Upper lobe of left lung (tissue), 6 donors: ENCODE data around the gene TMEM131L. TPM values are rescaled to one million over a fixed set of nuclear protein-coding genes. Genes with fewer than 3 reads are reported as not detected.

ENCODE experiments used
- ATAC-seq, 2 donors: fragments of 200-7000 bp; cut with Tn5 transposase; one replicate each; pipeline ENCODE4 v1.9.1; 2022; ENCODE audit warnings: mild to moderate bottlenecking in 2 of 2, moderate library complexity in 2 of 2; ENCODE audit not compliant: low FRiP score in 2 of 2
- DNase-seq, 2 donors: peaks; one replicate each; pipeline ENCODE4 v3.0.0-alpha.2; 2019 to 2020
- H3K27ac ChIP-seq, 4 donors: fragments of 200-600 bp; sonication (generic); one replicate each; pipeline ENCODE4 v1.5.1; 2016 to 2019
- H3K27me3 ChIP-seq, 4 donors: fragments of 200-600 bp; sonication (generic); one replicate each; pipeline ENCODE4 v1.5.1; 2017 to 2019
- H3K36me3 ChIP-seq, 4 donors: fragments of 200-600 bp; sonication (generic); one replicate each; pipeline ENCODE4 v1.5.1; 2016 to 2019
- H3K4me1 ChIP-seq, 4 donors: fragments of 200-600 bp; sonication (generic); one replicate each; pipeline ENCODE4 v1.5.1; 2018 to 2019
- H3K4me3 ChIP-seq, 4 donors: fragments of 200-600 bp; sonication (generic); one replicate each; pipeline ENCODE4 v1.5.1; 2017 to 2019; ENCODE audit warnings: mild to moderate bottlenecking in 2 of 4, moderate library complexity in 1 of 4
- H3K9me3 ChIP-seq, 4 donors: fragments of 200-600 bp; sonication (generic); one replicate each; pipeline ENCODE4 v1.5.1; 2018 to 2019
- CTCF ChIP-seq, 6 experiments: fragments of 450-650 bp in 4 of 6; fragments of 200-600 bp in 2 of 6; sonication (generic) in 2 of 6; IDR thresholded peaks; one replicate each; pipeline ENCODE4 v1.5.1; 2016 to 2019; ENCODE audit warnings: antibody characterized with exemption in 6 of 6
- EP300 ChIP-seq, 4 donors: sonication (generic); formaldehyde crosslinking; IDR thresholded peaks; one replicate each; pipeline ENCODE4 v1.5.1; 2017; ENCODE audit warnings: antibody characterized with exemption in 4 of 4, control low read depth in 2 of 4
- POLR2A ChIP-seq, 4 donors: fragments of 450-650 bp; IDR thresholded peaks; one replicate each; pipeline ENCODE4 v1.5.1; 2016 to 2017; ENCODE audit warnings: antibody characterized with exemption in 4 of 4, mild to moderate bottlenecking in 2 of 4
- POLR2AphosphoS5 ChIP-seq, 2 donors: sonication (generic); formaldehyde crosslinking; IDR thresholded peaks; one replicate each; pipeline ENCODE4 v1.5.1; 2017; ENCODE audit warnings: antibody characterized with exemption in 2 of 2
- WGBS, 2 donors: methylation state at CpG; one replicate each; pipeline ENCODE4 v1.1.5; 2017 to 2018; 5-methylcytosine and 5-hydroxymethylcytosine counted together
- total RNA-seq, 6 donors: library from RNA; depleted of rRNA in 4 of 6; stranded (reverse); fragments of >200 nt in 4 of 6; gene quantifications; one replicate each; pipeline versions ENCODE4 v1.1.0 to v1.2.1, GENCODE V29; 2016 to 2021
- donor health status: DM: no; HTN: no; CAD: no; lungs with moderate emphysema.
- donor health status: DM: no; HTN: yes; CAD: no; lungs with severe emphysema.

The TMEM131L gene
- total RNA-seq, 6 donors from 2014 or later: 12.3 to 28.8 (median 19.5) TPM

GRCh38 chr4:153622778-153623240 lies 156.6 kb downstream of the TMEM131L start:
- no peak overlapping the region for H3K27ac ChIP-seq
- H3K4me1 ChIP-seq: no peaks in the 10 kb centered on the region
- H3K4me3 ChIP-seq: no peak overlapping the region
- no peaks in the 10 kb centered on the region for H3K9me3 ChIP-seq
- no peaks in the 10 kb centered on the region for H3K27me3 ChIP-seq
- H3K36me3 ChIP-seq: peaks cover 10 to 62% (median 47%) of the 10 kb centered on the region in 4 donors
- peak in 1 of 2 donors; percentile 51 for DNase-seq
- WGBS, 2 donors: 63 to 68% methylated on average over 11 to 12 of the region's 12 CpGs
- ATAC-seq: no peak
- no peak for TF ChIP-seq CTCF (IDR thresholded peaks at IDR 0.05)
- no peak for TF ChIP-seq POLR2AphosphoS5 (IDR thresholded peaks at IDR 0.05)
- no peak for TF ChIP-seq POLR2A (IDR thresholded peaks at IDR 0.05)
- no peak for TF ChIP-seq EP300 (IDR thresholded peaks at IDR 0.05)

- no peak for DNase-seq
- no peaks in the 10 kb centered on the region for H3K27me3 ChIP-seq
- H3K9me3 ChIP-seq: no peaks in the 10 kb centered on the region
- H3K4me3 ChIP-seq: no peak overlapping the region
- H3K4me1 ChIP-seq: no peaks in the 10 kb centered on the region
- H3K27ac ChIP-seq: no peak overlapping the region
- TF ChIP-seq EP300 (IDR thresholded peaks at IDR 0.05): no peak
- no peak for TF ChIP-seq POLR2AphosphoS5 (IDR thresholded peaks at IDR 0.05)
- no peak for TF ChIP-seq POLR2A (IDR thresholded peaks at IDR 0.05)
- TF ChIP-seq CTCF (IDR thresholded peaks at IDR 0.05): no peak
- ATAC-seq: no peak
- peaks cover 10 to 64% (median 50%) of the 10 kb centered on the region in 4 donors for H3K36me3 ChIP-seq
- 69 to 76% methylated on average over 2 of the region's 2 CpGs for WGBS, 2 donors
These were observed 157.3 kb downstream of the TMEM131L start for GRCh38 chr4:153623491-153623890.

GRCh38 chr4:153628796-153629315 lies 162.7 kb downstream of the TMEM131L start:
- Histone ChIP-seq H3K9me3 (no peaks in the 10 kb centered on the region), H3K36me3 (peaks cover 12 to 91% (median 56%) of the 10 kb centered on the region in 4 donors), H3K4me3 (no peak overlapping the region), H3K4me1 (no peaks in the 10 kb centered on the region), H3K27me3 (no peaks in the 10 kb centered on the region), H3K27ac (no peak overlapping the region)
- no peak for TF ChIP-seq POLR2AphosphoS5 (IDR thresholded peaks at IDR 0.05)
- no peak for DNase-seq
- 88 to 91% methylated on average over 8 of the region's 8 CpGs for WGBS, 2 donors
- ATAC-seq: no peak

- no peak for TF ChIP-seq CTCF (IDR thresholded peaks at IDR 0.05)
- no peak for DNase-seq
- no peaks in the 10 kb centered on the region for H3K4me1 ChIP-seq
- no peak for ATAC-seq
- H3K27ac ChIP-seq: no peak overlapping the region
- H3K9me3 ChIP-seq: no peaks in the 10 kb centered on the region
- no peaks in the 10 kb centered on the region for H3K27me3 ChIP-seq
- peaks cover 12 to 94% (median 55%) of the 10 kb centered on the region in 4 donors for H3K36me3 ChIP-seq
- no peak overlapping the region for H3K4me3 ChIP-seq
These were observed 163.6 kb downstream of the TMEM131L start for GRCh38 chr4:153629776-153630175.

GRCh38 chr4:153634738-153635353 lies 168.7 kb downstream of the TMEM131L start:
- no peaks in the 10 kb centered on the region for H3K27me3 ChIP-seq
- DNase-seq (no peak), ATAC-seq (peak in 1 of 2 donors; percentile 79)
- no peak overlapping the region for H3K4me3 ChIP-seq
- no peaks in the 10 kb centered on the region for H3K9me3 ChIP-seq
- H3K4me1 ChIP-seq: no peaks in the 10 kb centered on the region
- peak; percentile 59 to 78 (median 69) for TF ChIP-seq CTCF (IDR thresholded peaks at IDR 0.05)
- TF ChIP-seq POLR2AphosphoS5 (IDR thresholded peaks at IDR 0.05): no peak
- no peak for TF ChIP-seq POLR2A (IDR thresholded peaks at IDR 0.05)
- TF ChIP-seq EP300 (IDR thresholded peaks at IDR 0.05): no peak
- 56 to 75% methylated on average over 3 of the region's 3 CpGs for WGBS, 2 donors
- peaks cover 3 to 65% (median 31%) of the 10 kb centered on the region in 4 donors for H3K36me3 ChIP-seq
- H3K27ac ChIP-seq: no peak overlapping the region
